ENCODE data around the gene FOLR2.

FOLR2 gene

DNA sequence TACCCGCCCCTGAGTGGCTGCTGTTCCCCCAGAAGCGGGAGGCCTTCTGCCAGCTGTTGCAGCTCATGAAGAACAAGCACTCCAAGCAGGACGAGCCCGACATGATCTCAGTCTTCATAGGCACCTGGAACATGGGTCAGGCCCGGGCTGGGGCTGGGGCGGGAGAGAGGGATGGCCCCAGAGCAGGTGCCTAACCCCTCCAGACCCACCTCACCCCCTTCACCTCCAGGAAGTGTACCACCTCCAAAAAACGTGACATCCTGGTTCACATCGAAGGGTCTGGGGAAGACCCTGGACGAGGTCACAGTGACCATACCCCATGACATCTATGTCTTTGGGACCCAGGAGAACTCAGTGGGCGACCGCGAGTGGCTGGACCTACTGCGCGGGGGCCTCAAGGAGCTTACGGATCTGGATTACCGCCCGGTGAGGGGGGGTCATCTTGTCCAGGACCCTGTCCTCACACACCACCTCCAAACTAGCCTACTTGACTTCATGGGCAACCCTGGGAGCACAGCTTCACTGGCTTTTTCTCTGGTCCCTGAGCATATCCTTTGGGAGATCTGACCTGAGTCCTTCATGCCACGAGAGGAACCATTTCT lies 14.3 kb downstream of the FOLR2 start:
- no peak for DNase-seq

DNA sequence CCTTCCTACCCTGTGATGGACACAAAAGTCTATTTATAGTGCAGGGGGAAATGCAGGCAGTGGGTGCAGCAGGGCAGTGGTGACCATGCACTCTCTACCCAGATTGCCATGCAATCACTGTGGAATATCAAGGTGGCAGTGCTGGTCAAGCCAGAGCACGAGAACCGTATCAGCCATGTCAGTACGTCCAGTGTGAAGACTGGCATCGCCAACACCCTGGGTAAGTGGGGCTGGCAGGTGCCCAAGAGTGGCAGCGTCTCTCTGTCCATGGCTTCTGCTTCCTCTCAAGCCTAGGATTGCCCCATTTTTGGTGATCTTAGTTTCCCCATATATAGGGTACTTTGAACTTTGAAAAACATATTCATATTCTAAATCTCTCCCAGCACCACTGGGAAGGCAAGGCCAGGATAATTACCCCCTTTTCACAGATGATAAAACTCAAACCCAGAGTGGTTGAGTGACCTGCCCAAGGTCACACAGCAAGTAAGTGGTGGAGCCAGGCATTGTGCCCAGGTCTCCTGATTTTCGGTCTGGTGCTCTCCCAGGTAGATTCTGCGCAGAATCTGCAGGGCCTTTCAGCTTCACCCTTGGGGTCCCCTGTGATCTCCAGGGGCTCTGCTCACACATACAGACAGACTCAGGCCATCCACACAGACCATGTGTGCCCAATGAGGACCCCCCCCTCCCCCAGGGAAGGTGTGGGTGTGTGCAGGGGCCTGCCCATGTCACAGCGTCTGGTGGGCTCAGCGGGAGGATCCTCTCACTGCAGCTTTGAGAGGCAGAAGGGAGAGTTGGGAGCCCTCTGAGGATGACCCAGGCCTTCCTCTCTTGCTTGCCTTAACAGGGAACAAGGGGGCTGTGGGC lies 15.0 kb downstream of the FOLR2 start:
- no peak for DNase-seq

DNA sequence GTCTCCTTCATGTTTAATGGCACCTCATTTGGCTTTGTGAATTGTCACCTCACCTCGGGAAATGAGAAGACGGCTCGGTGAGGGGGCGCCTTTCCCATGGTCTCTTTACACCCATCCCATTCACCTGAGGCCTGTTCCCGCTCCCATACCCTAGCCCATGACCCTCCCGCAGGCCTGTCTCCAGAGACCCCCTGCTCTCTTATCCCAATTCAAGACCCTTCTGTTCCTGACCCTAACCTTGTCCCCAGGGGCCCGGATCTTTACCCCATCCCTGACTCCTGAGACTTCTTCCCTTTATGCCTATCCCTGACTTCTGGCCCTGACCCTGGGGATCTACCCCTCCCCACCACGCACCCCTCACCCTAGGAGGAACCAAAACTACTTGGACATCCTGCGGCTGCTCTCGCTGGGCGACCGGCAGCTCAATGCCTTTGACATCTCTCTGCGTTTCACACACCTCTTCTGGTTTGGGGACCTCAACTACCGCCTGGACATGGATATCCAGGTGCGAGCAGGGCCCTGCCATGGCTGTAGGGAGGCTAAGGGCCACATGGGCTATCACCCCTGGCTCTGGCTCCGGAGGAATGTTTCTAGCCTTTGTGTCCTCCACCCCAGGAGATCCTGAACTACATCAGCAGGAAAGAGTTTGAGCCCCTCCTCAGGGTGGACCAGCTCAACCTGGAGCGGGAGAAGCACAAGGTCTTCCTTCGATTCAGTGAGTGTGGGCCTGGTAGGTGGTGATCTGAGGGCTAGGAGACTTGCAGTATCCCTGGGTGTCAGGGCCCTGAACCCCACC lies 15.9 kb downstream of the FOLR2 start:
- no peak for DNase-seq

DNA sequence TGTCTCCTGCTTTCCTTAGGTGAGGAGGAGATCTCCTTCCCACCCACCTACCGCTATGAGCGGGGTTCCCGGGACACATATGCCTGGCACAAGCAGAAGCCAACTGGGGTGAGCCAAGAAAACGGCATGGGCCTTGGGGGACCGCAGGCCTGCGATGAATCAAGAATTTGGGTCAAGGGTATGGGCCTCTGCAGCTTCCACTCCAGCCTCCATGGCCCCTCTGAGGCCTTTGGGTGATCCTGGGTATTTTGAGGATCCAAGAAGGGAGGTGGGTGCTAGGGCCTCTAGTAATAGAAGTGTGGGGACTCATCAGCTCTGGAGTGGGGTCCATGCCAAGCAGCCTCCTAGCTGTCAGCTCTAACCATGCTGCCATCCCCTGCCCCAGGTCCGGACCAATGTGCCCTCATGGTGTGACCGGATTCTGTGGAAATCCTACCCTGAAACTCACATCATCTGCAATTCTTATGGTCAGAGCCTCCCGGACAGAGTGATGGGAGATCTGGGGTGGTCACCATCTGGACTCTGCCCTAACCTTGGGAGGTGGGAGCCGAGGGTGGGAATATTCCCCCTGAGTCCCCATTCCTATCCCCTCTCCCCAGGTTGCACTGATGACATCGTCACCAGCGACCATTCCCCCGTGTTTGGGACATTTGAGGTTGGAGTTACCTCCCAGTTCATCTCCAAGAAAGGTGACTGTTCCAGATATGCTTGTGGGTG lies 16.6 kb downstream of the FOLR2 start:
- no peak for DNase-seq

DNA sequence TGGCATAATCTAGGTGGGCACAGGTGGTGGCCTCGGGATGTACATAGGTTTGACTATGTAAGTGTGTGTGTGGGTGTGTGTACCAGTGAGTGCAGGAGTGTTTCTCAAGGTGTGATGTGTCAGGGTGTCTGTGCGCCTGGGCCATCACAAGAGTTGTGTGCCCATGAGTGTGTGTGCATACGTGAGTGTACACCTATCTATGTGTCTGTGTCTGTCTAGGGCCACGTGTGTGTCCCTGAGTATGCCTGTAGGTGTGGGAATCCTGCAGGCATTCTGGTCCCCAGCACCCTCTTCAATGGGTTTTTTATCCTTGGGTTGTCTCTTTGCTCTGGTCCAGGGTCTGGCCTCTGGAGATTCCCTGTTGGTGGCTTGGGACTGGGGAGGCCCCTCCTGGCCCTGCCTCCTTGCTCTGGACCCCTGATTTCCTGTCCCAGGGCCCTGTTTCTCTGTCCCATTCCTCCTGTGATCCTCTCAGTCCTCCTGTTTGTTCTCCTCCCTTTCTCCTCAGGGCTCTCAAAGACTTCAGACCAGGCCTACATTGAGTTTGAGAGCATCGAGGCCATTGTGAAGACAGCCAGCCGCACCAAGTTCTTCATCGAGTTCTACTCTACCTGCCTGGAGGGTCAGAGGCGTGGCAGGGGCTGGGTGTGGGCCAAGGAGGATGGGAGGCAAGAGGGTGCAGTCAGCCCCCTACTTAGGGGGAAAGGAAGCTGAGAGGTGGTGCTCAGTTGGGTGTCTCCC lies 17.3 kb downstream of the FOLR2 start:
- DNase-seq, result no peak

DNA sequence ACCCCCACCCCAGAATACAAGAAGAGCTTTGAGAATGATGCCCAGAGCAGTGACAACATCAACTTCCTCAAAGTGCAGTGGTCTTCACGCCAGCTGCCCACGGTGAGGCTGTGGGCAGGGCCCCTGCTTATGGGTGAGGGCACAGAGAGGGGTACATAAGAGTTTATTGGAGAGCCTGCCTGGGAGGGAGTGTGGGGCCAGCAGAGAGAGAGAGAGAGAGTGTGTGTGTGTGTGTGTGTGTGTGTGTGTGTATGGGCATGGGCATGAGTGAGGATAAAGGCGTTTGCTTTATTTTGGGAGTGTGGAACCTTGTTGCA lies 17.9 kb downstream of the FOLR2 start:
- no peak for DNase-seq

DNA sequence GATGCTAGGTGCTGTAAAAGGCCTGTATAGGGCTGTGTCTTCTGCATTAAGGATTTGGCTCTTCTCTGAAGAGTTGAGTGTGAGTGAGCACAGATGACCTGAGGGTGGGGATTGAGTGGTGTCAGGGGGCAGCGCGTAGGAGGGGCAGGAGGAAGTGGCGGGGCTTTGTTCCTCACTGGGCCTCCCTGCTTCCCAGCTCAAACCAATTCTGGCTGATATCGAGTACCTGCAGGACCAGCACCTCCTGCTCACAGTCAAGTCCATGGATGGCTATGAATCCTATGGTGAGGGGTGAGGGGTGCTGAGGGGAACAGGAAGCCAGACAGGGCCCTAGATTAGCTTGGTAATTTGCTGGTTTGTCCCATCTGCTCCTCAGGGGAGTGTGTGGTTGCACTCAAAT lies 18.3 kb downstream of the FOLR2 start:
- DNase-seq, result no peak

DNA sequence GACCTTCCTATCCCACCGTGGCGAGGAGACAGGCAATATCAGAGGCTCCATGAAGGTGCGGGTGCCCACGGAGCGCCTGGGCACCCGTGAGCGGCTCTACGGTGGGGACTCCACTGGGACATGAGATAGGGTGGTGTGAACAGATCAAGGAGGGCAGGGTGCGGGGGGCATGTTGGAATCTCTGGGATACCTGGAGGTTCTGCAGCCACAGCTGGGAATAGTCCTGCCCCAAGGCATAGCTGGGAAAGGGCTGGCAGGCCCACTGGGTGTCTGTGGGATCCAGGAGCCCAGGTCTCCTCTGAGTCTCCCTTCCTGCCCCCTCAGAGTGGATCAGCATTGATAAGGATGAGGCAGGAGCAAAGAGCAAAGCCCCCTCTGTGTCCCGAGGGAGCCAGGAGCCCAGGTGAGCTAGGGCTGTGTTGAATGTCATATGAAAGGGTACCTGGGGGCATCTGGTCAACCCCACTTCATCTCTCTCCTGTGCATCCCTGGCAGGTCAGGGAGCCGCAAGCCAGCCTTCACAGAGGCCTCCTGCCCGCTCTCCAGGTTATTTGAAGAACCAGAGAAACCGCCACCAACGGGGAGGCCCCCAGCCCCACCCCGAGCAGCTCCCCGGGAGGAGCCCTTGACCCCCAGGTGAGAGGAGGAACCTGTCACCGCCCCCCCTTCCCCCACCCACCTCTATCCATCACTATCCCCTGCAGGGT lies 18.9 kb downstream of the FOLR2 start:
- no peak for DNase-seq

DNA sequence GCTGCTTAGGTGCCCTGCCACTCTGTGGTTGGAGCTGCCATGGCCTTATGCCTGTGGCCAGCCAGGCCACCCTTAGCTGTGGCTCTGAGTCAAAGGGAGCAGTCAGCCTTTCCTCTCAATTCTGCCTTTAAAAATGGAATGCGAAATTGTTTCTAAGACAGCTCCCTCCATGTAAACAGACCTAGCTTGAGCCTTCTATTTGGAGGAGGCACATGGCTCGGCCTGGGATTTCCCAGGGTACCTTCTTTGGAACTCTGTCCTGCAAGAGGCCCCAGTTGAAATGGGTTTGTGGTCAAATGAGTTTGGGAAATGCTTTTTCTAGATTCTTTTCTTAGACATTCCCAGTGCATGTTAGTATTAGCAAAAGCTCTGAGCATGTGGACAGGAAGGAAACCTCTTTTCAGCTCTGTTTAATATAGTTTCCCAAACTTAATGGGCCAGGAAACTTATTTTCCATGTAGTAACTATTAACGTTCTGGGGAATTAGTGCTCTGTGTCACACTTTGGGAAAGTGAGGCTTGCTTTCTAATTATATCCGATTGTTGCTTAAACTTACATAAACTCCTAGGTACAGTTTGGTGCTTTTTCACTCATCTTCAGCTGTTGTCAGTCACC lies 19.6 kb downstream of the FOLR2 start:
- DNase-seq, result no peak

DNA sequence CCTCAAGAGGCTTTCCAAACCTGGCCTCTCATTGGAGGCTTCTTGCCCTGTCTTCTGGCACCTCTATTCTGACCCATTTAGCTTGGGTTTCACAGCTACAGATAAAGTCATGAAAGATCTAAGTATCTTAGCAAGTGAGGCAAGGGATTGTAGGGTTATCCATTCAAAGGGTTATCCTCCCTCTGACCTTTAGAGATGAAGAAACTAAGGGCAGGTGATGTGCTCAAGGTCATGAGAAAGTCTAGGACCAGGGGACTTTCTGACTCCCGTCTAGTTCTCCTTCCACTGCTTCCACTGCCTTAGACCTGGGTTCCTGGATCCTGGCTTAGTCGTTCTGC lies 20.1 kb downstream of the FOLR2 start:
- DNase-seq, result no peak

DNA sequence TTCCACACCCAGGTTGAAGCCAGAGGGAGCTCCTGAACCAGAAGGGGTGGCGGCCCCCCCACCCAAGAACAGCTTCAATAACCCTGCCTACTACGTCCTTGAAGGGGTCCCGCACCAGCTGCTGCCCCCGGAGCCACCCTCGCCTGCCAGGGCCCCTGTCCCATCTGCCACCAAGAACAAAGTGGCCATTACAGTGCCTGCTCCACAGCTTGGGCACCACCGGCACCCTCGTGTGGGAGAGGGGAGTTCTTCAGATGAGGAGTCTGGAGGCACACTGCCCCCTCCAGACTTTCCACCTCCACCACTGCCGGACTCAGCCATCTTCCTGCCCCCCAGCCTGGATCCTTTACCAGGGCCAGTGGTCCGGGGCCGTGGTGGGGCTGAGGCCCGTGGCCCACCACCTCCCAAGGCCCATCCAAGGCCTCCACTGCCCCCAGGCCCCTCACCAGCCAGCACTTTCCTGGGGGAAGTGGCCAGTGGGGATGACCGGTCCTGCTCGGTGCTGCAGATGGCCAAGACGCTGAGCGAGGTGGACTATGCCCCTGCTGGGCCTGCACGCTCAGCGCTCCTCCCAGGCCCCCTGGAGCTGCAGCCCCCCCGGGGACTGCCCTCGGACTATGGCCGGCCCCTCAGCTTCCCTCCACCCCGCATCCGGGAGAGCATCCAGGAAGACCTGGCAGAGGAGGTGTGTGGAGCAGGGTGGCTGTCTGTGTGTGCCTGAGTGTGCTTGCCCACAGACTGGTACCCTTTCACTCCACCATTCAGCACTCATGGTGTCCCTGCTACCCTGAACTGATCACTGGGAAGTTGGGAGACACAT lies 20.7 kb downstream of the FOLR2 start:
- peak; percentile 49 for DNase-seq

DNA sequence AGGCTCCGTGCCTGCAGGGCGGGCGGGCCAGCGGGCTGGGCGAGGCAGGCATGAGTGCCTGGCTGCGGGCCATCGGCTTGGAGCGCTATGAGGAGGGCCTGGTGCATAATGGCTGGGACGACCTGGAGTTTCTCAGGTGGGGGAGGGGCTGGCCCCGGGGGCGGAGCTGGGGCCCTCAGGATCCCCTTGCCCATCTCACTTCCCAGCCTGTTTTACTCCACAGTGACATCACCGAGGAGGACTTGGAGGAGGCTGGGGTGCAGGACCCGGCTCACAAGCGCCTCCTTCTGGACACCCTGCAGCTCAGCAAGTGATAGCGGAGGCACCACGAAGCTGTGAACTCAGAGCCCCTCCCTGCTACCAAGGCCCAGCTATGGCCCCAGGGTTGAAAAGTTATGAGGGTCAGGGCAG lies 21.5 kb downstream of the FOLR2 start:
- peak; percentile 83 for DNase-seq

DNA sequence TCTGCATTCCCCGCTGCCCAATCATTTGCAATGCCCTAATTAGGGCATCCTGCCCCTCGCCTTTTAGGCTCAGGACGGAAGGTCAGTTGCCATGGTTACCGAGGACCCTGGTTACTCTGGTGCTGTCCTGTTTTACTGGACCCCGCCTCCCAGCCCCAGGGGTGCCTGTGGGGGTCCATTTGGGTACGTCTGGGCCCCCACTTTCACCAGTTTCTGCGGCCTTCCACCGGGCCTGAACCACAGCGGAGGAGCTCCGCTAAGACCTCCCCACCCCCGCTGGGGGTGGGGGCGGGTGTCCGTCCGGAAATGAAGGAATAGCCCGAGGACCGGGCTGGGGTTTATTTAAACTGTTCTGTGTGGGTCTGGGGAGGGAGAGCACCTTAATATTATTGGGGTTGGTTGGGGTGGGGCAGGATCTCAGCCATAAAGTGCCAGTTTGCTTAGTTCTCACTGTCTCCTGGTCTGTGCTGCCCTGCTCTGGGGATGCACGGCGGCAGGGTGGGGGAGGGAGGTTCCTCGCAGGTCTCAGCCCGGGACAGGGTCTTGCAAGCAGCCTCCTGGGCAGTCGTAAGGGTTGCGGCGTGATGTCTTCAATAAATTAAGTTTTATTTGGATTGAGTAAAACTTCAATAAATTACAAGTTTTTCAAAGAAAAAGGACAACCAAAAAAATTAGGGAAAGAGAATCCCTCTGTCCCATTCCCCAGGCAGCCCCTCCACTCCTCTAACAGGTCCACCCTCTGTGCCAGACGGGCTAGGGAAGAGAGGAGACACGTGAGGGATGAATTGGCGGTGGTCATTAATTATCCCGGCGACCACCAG lies 22.1 kb downstream of the FOLR2 start:
- DNase-seq, result peak; percentile 47

DNA sequence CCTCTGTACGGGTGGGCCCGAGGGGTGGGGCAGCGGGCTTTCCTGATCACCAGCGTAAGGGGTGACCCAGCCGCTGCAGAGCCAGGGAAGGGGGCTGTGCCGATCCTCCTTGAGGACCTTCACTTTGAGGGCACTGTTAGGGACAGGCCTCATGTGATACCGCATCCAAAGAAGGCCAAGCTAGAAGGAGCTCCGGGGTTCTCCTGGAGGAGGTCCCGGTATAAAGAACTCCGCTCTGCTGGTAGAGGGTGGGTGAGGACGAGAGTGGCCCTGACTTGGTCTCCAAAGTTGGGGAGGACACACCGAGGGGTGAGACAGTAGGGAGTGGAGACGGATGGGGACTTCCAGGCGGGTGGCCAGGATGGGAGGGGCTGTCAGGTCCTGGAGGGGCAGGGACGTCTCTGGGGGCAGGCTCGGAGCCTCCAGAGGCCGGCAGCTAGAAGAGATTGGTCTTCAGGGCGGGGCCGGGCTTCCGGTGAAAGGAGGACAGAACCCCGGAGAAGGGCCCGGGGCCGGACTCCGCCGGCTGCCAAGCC lies 22.8 kb downstream of the FOLR2 start:
- peak; percentile 89 for DNase-seq

DNA sequence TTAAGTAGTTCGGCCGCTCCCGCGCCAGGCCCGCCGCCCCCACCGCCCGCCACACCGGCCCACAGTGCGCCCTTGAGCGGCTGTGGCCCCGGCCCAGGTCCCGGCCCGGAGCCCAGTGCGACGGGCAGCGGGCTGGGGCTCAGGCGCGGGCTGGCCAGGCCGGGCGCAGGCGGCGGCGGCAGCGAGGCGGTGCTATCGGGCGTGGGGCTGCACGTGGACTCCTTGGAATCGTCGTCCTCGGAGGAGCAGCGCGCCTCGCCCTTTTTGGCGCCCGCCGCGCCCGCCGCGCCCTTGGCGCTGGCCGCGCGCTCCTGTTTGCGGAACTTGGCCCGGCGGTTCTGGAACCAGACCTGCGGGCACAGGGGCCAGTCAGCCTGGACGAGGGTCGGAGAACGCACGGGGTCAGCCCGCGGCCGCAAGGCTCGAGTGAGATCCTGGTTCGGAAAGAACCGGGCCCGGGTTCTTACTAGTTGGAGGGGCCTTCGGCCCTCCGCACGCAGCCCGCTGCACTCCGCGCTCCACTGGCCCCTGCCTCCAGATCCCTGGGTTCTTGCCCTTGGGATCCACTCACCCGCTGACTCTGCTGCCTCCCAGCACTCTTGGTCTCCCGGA lies 23.4 kb downstream of the FOLR2 start:
- DNase-seq, result peak; percentile 89

DNA sequence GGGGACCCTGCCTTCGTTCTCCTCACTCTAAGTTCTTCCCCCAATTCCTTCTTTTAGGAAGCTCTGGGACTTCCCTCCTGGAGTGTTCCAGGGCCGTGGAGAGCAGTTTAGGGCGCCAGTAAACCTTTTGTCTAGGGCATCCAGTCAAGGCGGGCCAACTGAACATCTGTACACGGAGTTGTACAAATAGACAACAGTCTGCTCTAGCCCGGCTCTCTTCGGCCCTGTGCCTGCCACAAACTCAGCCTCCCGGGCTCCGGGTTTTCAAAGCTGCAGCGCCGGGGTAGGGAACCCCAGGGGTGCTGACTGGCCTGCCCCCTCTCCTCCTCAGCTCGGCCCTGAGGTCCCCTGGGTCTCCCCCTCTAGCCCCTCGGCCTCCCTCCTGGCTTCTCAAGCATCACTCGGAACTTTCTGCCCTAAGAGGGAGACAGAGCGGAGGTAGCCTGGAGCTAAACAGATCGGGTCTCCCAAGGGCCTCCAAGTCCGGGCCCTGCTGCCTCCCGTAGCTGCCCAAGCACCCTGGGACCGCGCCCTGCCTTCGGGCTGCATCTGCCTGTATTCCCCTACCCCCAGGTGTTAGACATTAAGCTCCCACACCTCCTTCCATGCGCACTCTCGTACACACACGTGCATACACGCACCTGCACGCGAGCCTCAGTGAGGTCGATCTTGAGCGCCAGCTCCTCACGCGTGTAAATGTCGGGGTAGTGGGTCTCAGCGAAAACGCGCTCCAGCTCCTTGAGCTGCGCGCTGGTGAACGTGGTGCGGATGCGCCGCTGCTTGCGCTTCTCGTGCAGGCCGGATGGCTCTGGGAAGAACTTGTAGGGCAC lies 24.1 kb downstream of the FOLR2 start:
- peak; percentile 83 for DNase-seq

DNA sequence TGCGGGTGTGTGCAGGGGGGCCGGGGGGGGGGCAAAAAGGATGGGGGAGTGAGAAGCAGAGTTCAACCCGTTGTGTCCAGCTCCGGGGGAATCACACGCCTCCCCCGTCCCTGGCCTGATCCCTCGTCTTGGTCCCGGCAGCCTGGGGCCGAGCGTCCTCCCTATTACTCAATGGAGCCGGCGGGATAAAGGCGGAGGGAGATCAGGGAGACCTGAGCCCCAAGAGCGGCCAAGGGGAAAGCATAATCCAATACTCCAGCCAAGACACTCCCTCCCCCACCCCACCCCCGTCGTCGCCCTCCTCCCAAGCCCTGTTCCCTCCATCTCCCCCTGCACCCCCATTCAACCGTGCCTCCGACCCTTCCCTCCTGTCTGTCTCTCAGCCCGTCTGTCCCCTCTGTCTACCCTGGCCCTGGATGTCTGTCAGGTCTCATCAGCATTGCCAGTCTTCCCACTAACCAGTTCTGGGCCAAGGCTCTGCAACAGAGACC lies 24.7 kb downstream of the FOLR2 start:
- no peak for DNase-seq

DNA sequence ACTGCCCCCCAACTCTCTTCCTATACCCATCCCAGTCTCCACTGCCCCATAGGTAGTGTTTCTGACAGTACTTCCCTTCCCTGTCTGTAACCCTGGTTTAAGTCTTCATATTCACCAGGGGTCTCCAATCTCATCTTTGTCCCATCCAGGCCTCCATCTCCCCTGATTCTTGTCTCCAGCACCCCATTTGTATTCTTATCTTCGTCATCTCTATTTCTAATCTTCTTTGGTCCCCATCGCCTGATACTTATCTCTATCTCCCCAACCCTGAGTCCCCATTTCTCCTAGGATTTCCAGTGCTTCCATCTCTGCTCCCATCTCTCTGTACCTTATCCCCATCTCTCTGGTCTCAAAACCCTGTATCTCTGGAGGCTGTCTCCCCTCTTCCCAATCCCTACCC lies 25.5 kb downstream of the FOLR2 start:
- DNase-seq, result no peak

Measured in DMS53 (cell line).